ENCODE measurements around the gene ACTL7A. TPM values are rescaled to one million over a fixed set of nuclear protein-coding genes. Genes with fewer than 3 reads are reported as not detected.

ACTL7A gene
- total and polyA plus RNA-seq, 2 of the 13 experiments (the other 11 are each of a cell fraction or from before 2014, with no cell fraction given): not detected

DNA sequence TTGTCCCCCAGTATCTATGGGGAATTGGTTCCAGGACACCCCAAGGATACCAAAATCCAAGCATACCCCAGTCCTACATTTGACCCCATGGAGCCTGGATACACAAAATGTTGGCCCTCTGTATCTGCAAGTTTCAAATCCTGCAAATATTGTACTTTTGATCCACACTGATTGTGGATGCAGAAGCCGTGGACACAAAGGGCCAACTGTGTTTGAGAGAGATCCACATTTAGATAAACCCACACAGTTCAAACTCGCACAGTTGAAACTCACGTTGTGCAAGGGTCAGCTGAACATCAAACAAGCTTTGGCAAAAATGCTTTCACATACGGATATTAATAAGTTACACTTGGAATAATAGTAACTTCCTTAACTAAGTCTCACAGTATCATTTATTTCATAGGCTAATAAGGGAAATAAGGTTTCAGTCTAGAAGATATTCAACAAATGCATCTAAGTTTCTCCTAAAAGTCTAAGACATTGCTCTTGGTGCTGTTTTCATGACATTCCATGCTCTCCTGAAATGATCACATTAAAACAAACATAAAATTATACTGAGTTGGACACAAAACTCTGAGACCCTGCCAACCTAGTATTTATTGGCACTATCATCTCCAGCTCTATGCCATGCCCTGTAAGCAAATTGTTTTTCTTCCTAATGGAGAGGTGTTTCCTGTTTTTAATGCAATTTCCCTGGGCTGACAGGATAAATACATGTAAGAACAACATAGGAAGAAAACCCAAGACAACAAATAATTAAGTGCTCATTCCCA is 32.3 kb downstream of the ACTL7A start (continued):
- TF ChIP-seq, protein P1, sequence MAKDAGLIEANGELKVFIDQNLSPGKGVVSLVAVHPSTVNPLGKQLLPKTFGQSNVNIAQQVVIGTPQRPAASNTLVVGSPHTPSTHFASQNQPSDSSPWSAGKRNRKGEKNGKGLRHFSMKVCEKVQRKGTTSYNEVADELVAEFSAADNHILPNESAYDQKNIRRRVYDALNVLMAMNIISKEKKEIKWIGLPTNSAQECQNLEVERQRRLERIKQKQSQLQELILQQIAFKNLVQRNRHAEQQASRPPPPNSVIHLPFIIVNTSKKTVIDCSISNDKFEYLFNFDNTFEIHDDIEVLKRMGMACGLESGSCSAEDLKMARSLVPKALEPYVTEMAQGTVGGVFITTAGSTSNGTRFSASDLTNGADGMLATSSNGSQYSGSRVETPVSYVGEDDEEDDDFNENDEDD (CRISPR knock-in tag; IDR thresholded peaks at IDR 0.05; ENCODE audit: borderline replicate concordance): peak; percentile 28; the same call in 1 of the 2 replicates
- TF ChIP-seq CHD4 (IDR thresholded peaks at IDR 0.05; ENCODE audit: borderline replicate concordance, low read length): 0 out of 2 replicates have a peak, but pooled peaks have one; percentile 60
- peak; percentile 80; the same call in 1 of the 2 replicates for TF ChIP-seq SATB2 (CRISPR knock-in tag; IDR thresholded peaks at IDR 0.05)
- no peak for TF ChIP-seq ZNF572 (CRISPR knock-in tag; IDR thresholded peaks at IDR 0.05)
- TF ChIP-seq, protein P2, sequence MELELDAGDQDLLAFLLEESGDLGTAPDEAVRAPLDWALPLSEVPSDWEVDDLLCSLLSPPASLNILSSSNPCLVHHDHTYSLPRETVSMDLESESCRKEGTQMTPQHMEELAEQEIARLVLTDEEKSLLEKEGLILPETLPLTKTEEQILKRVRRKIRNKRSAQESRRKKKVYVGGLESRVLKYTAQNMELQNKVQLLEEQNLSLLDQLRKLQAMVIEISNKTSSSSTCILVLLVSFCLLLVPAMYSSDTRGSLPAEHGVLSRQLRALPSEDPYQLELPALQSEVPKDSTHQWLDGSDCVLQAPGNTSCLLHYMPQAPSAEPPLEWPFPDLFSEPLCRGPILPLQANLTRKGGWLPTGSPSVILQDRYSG (CRISPR knock-in tag; IDR thresholded peaks at IDR 0.05): no peak
- TF ChIP-seq SNAI1 (CRISPR knock-in tag; IDR thresholded peaks at IDR 0.05; ENCODE audit: borderline replicate concordance): no peak
- no peak for TF ChIP-seq U2AF2 (IDR thresholded peaks at IDR 0.05; ENCODE audit: low read depth, low read length)
- TF ChIP-seq, protein P3, sequence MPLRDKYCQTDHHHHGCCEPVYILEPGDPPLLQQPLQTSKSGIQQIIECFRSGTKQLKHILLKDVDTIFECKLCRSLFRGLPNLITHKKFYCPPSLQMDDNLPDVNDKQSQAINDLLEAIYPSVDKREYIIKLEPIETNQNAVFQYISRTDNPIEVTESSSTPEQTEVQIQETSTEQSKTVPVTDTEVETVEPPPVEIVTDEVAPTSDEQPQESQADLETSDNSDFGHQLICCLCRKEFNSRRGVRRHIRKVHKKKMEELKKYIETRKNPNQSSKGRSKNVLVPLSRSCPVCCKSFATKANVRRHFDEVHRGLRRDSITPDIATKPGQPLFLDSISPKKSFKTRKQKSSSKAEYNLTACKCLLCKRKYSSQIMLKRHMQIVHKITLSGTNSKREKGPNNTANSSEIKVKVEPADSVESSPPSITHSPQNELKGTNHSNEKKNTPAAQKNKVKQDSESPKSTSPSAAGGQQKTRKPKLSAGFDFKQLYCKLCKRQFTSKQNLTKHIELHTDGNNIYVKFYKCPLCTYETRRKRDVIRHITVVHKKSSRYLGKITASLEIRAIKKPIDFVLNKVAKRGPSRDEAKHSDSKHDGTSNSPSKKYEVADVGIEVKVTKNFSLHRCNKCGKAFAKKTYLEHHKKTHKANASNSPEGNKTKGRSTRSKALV (CRISPR knock-in tag; IDR thresholded peaks at IDR 0.05): peak; percentile 28; the same call in 1 of the 2 replicates
- TF ChIP-seq, protein P4, sequence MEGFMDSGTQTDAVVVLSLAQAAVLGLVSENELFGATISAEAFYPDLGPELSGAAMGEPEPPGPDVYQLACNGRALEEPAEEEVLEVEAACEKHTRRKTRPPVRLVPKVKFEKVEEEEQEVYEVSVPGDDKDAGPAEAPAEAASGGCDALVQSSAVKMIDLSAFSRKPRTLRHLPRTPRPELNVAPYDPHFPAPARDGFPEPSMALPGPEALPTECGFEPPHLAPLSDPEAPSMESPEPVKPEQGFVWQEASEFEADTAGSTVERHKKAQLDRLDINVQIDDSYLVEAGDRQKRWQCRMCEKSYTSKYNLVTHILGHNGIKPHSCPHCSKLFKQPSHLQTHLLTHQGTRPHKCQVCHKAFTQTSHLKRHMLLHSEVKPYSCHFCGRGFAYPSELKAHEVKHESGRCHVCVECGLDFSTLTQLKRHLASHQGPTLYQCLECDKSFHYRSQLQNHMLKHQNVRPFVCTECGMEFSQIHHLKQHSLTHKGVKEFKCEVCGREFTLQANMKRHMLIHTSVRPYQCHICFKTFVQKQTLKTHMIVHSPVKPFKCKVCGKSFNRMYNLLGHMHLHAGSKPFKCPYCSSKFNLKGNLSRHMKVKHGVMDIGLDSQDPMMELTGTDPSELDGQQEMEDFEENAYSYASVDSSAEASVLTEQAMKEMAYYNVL (CRISPR knock-in tag; IDR thresholded peaks at IDR 0.05; ENCODE audit: borderline replicate concordance): peak; percentile 81; the same call in 1 of the 2 replicates
- no peak for TF ChIP-seq ZNF180 (CRISPR knock-in tag; IDR thresholded peaks at IDR 0.05; ENCODE audit: borderline replicate concordance, low read depth)
- TF ChIP-seq SOX13 (IDR thresholded peaks at IDR 0.05): peak; percentile 80
- TF ChIP-seq SOX13 (CRISPR knock-in tag; conservative IDR thresholded peaks at IDR 0.05 in 1 of 2, IDR thresholded peaks at IDR 0.05 in 1 of 2): peak in 1 of 2 experiments; percentile 93; a peak in 2 of 4 replicates
- TF ChIP-seq ELF1 (CRISPR knock-in tag; IDR thresholded peaks at IDR 0.05): 0 out of 2 replicates have a peak, but pooled peaks have one; percentile 18
- TF ChIP-seq ZNF552 (CRISPR knock-in tag; IDR thresholded peaks at IDR 0.05; ENCODE audit: borderline replicate concordance): no peak
- no peak for TF ChIP-seq ZNF713 (CRISPR knock-in tag; IDR thresholded peaks at IDR 0.05)
- no peak for TF ChIP-seq XBP1 (CRISPR knock-in tag; IDR thresholded peaks at IDR 0.05)
- no peak for TF ChIP-seq REL (CRISPR knock-in tag; conservative IDR thresholded peaks at IDR 0.05)
- TF ChIP-seq, protein P5, sequence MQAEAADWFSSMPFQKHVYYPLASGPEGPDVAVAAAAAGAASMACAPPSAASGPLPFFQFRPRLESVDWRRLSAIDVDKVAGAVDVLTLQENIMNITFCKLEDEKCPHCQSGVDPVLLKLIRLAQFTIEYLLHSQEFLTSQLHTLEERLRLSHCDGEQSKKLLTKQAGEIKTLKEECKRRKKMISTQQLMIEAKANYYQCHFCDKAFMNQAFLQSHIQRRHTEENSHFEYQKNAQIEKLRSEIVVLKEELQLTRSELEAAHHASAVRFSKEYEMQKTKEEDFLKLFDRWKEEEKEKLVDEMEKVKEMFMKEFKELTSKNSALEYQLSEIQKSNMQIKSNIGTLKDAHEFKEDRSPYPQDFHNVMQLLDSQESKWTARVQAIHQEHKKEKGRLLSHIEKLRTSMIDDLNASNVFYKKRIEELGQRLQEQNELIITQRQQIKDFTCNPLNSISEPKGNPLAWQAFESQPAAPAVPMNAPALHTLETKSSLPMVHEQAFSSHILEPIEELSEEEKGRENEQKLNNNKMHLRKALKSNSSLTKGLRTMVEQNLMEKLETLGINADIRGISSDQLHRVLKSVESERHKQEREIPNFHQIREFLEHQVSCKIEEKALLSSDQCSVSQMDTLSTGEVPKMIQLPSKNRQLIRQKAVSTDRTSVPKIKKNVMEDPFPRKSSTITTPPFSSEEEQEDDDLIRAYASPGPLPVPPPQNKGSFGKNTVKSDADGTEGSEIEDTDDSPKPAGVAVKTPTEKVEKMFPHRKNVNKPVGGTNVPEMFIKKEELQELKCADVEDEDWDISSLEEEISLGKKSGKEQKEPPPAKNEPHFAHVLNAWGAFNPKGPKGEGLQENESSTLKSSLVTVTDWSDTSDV (CRISPR knock-in tag; IDR thresholded peaks at IDR 0.05): no peak
- TF ChIP-seq RARA (CRISPR knock-in tag; IDR thresholded peaks at IDR 0.05): peak; percentile 92

Measured in HepG2 (cell line).